Gastroesophageal sphincter (tissue), 3 donors: ENCODE measurements around the gene PCDH17.

Experiments
- POLR2A ChIP-seq, 2 donors: fragments of 450-650 bp; IDR thresholded peaks; one replicate each; pipeline ENCODE4 v1.6.1; 2017; ENCODE audit warnings: antibody characterized with exemption in 2 of 2, mild to moderate bottlenecking in 2 of 2, moderate library complexity in 1 of 2
- TF ChIP-seq, protein P1 (sequence below), 4 experiments: fragments of 200-600 bp in 2 of 4; fragments of 450-650 bp in 2 of 4; sonication (generic) in 1 of 4; IDR thresholded peaks; one replicate each; pipeline ENCODE4 v1.5.1; 2017 to 2019; ENCODE audit warnings: antibody characterized with exemption in 4 of 4, mild to moderate bottlenecking in 2 of 4, moderate library complexity in 2 of 4

DNA sequence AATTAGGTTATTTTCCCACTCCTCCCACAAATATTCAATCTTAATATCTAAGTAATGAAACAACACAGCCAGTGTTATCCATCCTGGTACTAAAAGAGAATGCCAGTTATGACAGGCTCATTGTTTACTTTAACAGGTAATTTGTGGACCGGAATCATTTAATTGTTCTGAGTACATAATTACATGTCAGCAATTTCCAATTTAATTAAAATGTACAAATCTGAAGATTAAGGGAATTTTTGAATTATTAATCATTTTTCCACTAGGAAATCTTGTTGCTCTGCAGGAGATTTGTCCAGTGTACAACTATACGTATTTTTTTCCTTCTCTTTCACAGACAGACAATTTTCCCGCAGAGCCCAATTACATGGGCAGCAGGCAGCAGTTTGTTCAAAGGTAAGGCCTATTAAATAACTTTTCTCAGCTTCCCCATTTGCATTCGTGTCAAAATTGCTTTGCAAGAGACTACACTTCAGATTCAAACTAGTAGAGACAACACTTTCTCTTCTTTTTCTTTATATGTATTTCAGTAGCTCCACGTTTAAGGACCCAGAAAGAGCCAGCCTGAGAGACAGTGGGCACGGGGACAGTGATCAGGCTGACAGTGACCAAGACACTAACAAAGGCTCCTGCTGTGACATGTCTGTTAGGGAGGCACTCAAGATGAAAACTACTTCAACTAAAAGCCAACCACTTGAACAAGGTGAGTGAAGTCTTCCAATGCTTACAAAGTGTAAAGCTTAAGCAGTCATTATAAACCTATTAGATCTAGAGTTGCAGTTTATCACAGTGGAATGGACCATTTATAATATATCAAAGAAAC lies 34.8 kb downstream of the PCDH17 start:
- TF ChIP-seq POLR2A (IDR thresholded peaks at IDR 0.05): no peak
- TF ChIP-seq, protein P1, sequence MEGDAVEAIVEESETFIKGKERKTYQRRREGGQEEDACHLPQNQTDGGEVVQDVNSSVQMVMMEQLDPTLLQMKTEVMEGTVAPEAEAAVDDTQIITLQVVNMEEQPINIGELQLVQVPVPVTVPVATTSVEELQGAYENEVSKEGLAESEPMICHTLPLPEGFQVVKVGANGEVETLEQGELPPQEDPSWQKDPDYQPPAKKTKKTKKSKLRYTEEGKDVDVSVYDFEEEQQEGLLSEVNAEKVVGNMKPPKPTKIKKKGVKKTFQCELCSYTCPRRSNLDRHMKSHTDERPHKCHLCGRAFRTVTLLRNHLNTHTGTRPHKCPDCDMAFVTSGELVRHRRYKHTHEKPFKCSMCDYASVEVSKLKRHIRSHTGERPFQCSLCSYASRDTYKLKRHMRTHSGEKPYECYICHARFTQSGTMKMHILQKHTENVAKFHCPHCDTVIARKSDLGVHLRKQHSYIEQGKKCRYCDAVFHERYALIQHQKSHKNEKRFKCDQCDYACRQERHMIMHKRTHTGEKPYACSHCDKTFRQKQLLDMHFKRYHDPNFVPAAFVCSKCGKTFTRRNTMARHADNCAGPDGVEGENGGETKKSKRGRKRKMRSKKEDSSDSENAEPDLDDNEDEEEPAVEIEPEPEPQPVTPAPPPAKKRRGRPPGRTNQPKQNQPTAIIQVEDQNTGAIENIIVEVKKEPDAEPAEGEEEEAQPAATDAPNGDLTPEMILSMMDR (IDR thresholded peaks at IDR 0.05): no peak
